Subcutaneous abdominal adipose tissue (tissue), 5 donors: Measurements from ENCODE around the gene OR51B4.

Experiments used
- H3K27ac ChIP-seq: one replicate; pipeline ENCODE4 v1.7.0; 2013; ENCODE audit warnings: low read depth, mild to moderate bottlenecking, inconsistent platforms, low read length, moderate library complexity
- H3K27me3 ChIP-seq, 5 donors: one replicate each; pipeline ENCODE4 v1.7.0; 2013; ENCODE audit warnings: low read length in 5 of 5, inconsistent platforms in 1 of 5; ENCODE audit not compliant: control insufficient read depth in 5 of 5, insufficient read depth in 4 of 5
- H3K36me3 ChIP-seq, 5 donors: one replicate each; pipeline ENCODE4 v1.7.0; 2013; ENCODE audit warnings: low read length in 5 of 5; ENCODE audit not compliant: control insufficient read depth in 5 of 5, insufficient read depth in 5 of 5
- H3K4me1 ChIP-seq, 5 donors: one replicate each; pipeline ENCODE4 v1.7.0; 2013; ENCODE audit warnings: low read length in 5 of 5, mild to moderate bottlenecking in 3 of 5, moderate library complexity in 1 of 5; ENCODE audit not compliant: control insufficient read depth in 5 of 5, insufficient read depth in 5 of 5
- H3K4me3 ChIP-seq, 5 donors: one replicate each; pipeline ENCODE4 v1.7.0; 2013; ENCODE audit warnings: low read length in 5 of 5, low read depth in 1 of 5
- H3K9ac ChIP-seq, 5 donors: one replicate each; pipeline ENCODE4 v1.7.0; 2013; ENCODE audit warnings: low read length in 5 of 5, mild to moderate bottlenecking in 4 of 5, moderate library complexity in 3 of 5
- H3K9me3 ChIP-seq, 5 donors: one replicate each; pipeline ENCODE4 v1.7.0; 2013; ENCODE audit warnings: low read length in 5 of 5; ENCODE audit not compliant: control insufficient read depth in 5 of 5
- donor health status: healthy.
- donor health status: healthy.
- donor health status: healthy.
- donor health status: healthy.
- donor health status: healthy.

The OR51B4 gene

DNA sequence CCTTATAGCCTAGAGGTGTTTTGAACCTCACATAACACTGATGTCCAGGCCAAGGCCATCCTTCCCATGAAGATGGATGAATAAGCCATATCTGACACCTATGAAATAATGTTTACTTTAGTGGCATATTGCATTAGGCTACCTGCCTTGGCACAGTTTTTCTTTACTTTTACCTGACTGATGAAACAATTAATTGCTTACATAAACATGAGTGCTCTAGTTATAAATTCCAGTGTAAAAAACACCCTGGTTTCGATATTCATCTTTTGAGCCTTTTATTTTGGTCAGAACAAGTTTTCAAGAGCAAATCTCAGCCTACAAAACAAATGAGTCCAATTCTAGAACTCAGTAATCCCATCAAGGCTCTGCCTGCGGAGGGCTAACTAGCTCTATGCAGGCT, 25.0 kb downstream of the OR51B4 start:
- H3K27me3 ChIP-seq = no peaks in the 10 kb centered on the region
- H3K9me3 ChIP-seq = no peaks in the 10 kb centered on the region
- no peak overlapping the region for H3K27ac ChIP-seq
- no peak overlapping the region for H3K9ac ChIP-seq
- no peaks in the 10 kb centered on the region for H3K36me3 ChIP-seq
- H3K4me1 ChIP-seq = no peaks in the 10 kb centered on the region
- no peak overlapping the region for H3K4me3 ChIP-seq

DNA sequence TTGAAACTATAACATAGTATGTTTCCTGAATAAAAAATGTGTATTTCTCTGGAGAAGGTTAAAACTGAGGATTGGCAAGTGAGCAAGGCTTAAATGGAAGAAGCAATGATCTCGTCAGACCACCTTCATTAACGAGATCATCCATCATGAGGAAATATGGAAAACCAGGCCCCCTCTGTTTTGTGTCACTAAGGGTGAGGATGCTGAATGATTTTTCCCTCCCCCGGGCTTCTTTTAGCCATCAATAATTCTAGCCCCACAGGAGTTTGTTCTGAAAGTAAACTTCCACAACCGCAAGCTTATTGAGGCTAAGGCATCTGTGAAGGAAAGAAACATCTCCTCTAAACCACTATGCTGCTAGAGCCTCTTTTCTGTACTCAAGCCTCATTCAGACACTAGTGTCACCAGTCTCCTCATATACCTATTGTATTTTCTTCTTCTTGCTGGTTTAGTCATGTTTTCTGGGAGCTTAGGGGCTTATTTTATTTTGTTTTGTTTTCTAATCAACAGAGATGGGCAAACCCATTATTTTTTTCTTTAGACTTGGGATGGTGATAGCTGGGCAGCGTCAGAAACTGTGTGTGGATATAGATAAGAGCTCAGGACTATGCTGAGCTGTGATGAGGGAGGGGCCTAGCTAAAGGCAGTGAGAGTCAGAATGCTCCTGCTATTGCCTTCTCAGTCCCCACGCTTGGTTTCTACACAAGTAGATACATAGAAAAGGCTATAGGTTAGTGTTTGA, 26.2 kb downstream of the OR51B4 start:
- Histone ChIP-seq H3K4me3 (no peak overlapping the region), H3K9me3 (no peaks in the 10 kb centered on the region), H3K4me1 (no peaks in the 10 kb centered on the region), H3K9ac (no peak overlapping the region), H3K36me3 (no peaks in the 10 kb centered on the region), H3K27me3 (no peaks in the 10 kb centered on the region), H3K27ac (no peak overlapping the region)

DNA sequence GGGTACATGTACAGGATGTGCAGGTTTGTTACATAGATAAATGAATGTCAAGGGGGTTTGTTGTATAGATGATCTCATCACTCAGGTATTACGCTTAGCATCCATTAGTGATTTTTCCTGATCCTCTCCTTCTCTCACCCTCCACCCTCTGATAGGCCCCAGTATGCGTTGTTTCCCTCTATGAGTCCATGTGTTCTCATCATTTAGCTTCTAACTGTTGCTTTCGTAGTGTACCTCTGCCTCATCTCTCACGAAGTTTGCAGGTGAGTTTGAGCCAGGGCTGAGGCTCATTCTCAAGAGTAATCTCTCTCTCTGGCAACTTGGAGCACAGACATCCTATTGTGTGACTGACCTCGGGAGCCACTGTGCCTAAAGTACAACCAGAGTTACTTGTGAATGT, 27.4 kb downstream of the OR51B4 start:
- H3K4me3 ChIP-seq = no peak overlapping the region
- H3K9me3 ChIP-seq = no peaks in the 10 kb centered on the region

DNA sequence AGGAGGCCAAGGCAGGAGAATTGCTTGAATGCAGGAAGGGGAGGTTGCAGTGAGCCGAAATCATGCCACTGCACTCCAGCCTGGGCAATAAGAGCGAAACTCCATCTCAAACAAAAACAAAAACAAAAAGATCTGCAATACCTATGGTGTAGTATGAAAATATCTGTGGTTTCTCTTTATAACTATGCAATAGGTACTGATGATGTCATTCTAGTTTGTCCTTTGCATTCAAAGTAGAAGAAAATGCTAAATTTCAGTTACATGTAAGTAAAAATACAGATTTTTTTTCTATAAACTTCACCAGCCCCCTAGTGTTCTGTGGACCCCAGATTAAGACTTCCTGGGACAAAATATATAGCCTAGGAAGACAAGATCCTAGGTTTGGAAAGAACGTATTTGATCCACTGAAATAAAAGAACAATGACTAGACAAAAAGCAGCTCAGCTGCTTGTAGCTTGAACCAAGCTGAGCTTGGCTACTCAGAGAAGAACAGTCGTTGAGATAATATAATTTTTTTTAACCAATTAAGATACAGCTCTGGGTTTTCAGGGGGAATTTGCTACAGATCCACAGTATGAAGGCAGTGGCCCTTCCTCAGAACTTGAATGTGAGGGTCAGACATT, 29.2 kb downstream of the OR51B4 start:
- Histone ChIP-seq H3K9me3 (no peaks in the 10 kb centered on the region), H3K4me1 (no peaks in the 10 kb centered on the region), H3K9ac (no peak overlapping the region), H3K27me3 (no peaks in the 10 kb centered on the region), H3K36me3 (no peaks in the 10 kb centered on the region), H3K4me3 (no peak overlapping the region), H3K27ac (no peak overlapping the region)

More for the DNA sequence above, 27.4 kb downstream of the OR51B4 start:
- H3K9ac ChIP-seq = no peak overlapping the region
- no peaks in the 10 kb centered on the region for H3K27me3 ChIP-seq
- no peak overlapping the region for H3K27ac ChIP-seq
- H3K4me1 ChIP-seq = no peaks in the 10 kb centered on the region
- no peaks in the 10 kb centered on the region for H3K36me3 ChIP-seq

DNA sequence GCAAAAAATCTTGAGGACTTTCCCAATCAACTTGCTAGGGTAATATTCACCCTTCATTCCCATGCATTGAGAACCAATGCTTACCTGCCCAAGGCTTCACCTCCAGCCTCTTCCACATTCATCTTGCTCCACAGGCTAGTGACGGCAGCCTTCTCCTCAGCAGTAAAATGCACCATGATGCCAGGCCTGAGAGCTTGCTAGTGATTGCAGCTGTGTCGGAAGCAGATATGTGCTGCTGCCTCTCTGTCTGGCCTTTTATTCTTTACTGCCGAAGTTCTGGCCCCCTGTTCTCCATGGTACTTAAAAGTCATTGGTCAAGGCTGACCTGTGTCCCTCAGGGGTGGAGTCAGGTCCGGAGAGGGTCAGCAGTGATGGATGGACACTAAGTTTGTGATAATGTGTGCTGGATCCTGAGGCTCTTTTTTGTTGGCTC, 32.0 kb downstream of the OR51B4 start, which contains the start of gene HBE1:
TSS of gene HBE1 (minus strand) at position 231 of the 433 bp plus-strand sequence. CDS start at position 176, 55 bp downstream.
- Histone ChIP-seq H3K36me3 (no peaks in the 10 kb centered on the region), H3K4me3 (no peak within 1 kb of the TSS), H3K27ac (no peak within 1 kb of the TSS), H3K4me1 (no peaks in the 10 kb centered on the region), H3K27me3 (no peaks in the 10 kb centered on the region), H3K9me3 (no peaks in the 10 kb centered on the region), H3K9ac (no peak within 1 kb of the TSS)

DNA sequence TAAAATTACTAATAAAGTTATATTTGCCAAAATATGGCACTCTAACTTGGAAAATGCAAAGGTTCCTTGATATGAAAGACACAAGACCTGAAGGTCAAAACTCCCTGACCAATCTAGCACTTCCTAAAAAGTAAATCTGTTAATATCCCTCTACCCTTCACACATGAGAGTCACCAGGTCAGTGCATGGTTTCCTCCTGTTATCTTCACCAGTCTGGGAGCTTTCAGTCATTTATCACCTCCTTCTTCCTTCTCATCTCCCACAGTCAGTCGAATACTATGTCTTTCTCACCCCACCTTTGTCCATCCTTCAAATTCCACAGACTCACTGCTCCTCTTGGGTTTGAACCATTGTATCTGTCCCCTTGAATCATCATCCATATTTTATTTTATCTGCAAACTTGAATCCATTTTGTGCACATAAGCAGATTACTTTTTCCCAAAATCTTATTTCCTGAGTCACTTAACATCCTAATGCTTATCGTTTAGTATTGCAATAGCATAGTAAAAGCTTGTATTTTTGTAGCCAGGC, 34.6 kb downstream of the OR51B4 start:
- Histone ChIP-seq H3K4me3 (no peak overlapping the region), H3K27ac (no peak overlapping the region), H3K27me3 (no peaks in the 10 kb centered on the region), H3K9ac (no peak overlapping the region), H3K4me1 (no peaks in the 10 kb centered on the region), H3K36me3 (no peaks in the 10 kb centered on the region), H3K9me3 (no peaks in the 10 kb centered on the region)

DNA sequence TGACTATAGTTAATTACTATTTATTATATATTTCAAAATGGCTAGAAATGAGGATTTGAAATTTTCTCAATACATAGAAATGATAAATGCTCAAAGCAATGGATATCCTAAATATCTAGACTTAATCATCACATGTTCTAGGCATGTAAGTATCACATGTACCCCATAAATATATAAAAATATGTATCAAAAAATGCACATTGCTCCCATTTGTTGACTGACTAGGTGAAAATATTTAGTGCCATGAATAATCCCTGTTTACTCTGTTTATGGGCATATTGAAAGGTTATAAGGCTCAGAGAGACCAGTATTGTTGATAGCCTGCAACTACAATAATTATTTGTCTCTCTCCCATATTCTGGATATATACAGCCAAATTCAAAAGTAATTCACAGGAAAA, 35.1 kb downstream of the OR51B4 start:
- Histone ChIP-seq H3K4me1 (no peaks in the 10 kb centered on the region), H3K4me3 (no peak overlapping the region), H3K36me3 (no peaks in the 10 kb centered on the region), H3K27me3 (no peaks in the 10 kb centered on the region), H3K9me3 (no peaks in the 10 kb centered on the region), H3K9ac (no peak overlapping the region), H3K27ac (no peak overlapping the region)

DNA sequence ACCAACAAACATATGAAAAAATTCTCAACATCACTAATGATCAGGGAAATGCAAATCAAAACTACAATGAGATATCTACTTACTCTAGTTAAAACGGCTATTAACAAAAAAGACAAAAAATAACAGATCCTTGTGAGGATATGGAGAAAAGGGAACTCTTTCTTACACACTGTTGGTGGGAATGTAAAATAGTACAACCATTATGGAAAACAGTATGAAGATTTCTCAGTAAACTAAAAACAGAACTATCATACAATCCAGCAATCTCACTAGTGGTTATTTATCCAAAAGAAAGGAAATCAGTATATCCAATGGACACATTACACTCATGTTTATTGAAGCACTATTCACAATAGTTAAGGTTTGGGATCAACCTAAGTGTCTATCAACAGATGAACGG, 35.9 kb downstream of the OR51B4 start:
- Histone ChIP-seq H3K4me3 (no peak overlapping the region), H3K4me1 (no peaks in the 10 kb centered on the region), H3K36me3 (no peaks in the 10 kb centered on the region), H3K27me3 (no peaks in the 10 kb centered on the region), H3K9ac (no peak overlapping the region), H3K27ac (no peak overlapping the region), H3K9me3 (no peaks in the 10 kb centered on the region)

DNA sequence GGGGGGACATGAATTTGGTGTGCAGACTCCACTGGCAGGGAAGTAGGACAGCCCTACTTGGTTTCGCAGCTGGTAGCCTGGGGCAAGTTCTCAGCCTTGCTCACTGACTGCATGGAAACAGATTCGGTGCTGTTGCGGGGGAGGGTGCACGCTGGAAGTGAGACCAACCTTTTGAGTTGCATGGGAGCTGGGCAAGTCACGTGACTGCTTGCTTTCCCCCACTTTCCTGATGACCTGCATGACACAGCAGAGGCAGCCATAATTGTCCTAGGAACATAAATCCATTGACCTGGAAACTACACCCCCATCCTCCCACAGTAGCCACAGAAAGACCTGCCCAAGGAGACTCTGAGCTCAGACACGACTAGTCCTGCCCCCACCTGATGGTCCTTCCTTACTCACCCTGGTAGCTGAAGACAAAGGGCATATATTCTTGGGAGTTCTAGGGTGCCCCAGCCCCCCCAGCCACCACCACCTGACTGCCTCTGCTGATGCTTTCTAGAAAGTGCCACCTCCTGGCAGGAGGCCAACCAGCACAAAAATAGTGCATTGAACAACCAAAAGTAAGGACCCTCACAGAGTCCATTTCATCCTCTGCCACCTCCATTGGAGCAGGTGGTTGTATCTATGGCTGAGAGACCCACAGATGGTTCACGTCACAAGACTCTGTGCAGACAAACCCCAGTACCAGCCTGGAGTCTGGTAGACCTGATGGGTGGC, 43.0 kb downstream of the OR51B4 start:
- Histone ChIP-seq H3K4me1 (no peaks in the 10 kb centered on the region), H3K9ac (no peak overlapping the region), H3K4me3 (no peak overlapping the region), H3K27me3 (no peaks in the 10 kb centered on the region), H3K9me3 (no peaks in the 10 kb centered on the region), H3K36me3 (no peaks in the 10 kb centered on the region), H3K27ac (no peak overlapping the region)

DNA sequence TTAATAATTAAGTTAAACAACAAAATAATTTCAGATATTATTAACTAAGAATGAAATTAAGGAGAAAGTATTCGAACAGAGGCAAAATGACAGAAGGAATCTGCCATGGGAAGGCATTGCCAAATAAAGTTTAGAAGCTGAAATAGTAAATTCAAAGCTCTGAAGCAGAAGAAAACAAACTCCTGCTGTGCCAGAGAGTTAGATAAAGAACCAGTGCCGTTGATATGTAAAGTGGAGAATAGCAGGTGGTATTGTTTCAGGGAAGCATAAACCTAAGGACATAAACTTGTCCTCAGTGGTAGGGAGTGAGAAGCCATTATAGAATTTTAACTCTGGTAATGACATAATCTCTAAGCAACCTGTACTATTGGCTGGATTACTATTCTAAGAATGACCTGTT, 44.5 kb downstream of the OR51B4 start:
- Histone ChIP-seq H3K27ac (no peak overlapping the region), H3K9me3 (no peaks in the 10 kb centered on the region), H3K9ac (no peak overlapping the region), H3K27me3 (no peaks in the 10 kb centered on the region), H3K4me3 (no peak overlapping the region), H3K36me3 (no peaks in the 10 kb centered on the region), H3K4me1 (no peaks in the 10 kb centered on the region)
